HL-60/S4 (cell line): ENCODE results near the gene IL19.
"Not testable (repeated sequence)": the region's sequence is repeated elsewhere in the genome, so short reads cannot be mapped to it uniquely, and the experiment has no call there.

Experiments used
- in situ Hi-C: fragments of 300-500 bp; cut with MboI; formaldehyde crosslinking; loops from 2 replicates; pipeline ENCODE4 v1.14.3; 2022; ENCODE audit warnings: low sequenced_read_pairs

IL19 gene

GRCh38 chr1:206739411-206740076 is 31.0 kb upstream of the IL19 start:
- in situ Hi-C loops: loop anchor here (5.0 to 10.0 kb wide), 3 partner anchors 68 to 245 kb away; no protein-coding TSS in a partner anchor

- in situ Hi-C loops: no loop called here
Measured at GRCh38 chr1:206741142-206741701, 29.4 kb upstream of the IL19 start.

GRCh38 chr1:206742719-206743383 is 27.7 kb upstream of the IL19 start:
- in situ Hi-C loops: no loop called here

GRCh38 chr1:206744683-206745082 is 25.9 kb upstream of the IL19 start:
- in situ Hi-C loops: no loop called here

GRCh38 chr1:206745301-206745700 is 25.3 kb upstream of the IL19 start:
- in situ Hi-C loops: no loop called here

- in situ Hi-C loops: no loop called here
Measured at GRCh38 chr1:206748348-206749030, 22.1 kb upstream of the IL19 start.

GRCh38 chr1:206751891-206752290 is 18.7 kb upstream of the IL19 start:
- in situ Hi-C loops: no loop called here

GRCh38 chr1:206752481-206752880 is 18.1 kb upstream of the IL19 start:
- in situ Hi-C loops: no loop called here

- in situ Hi-C loops: no loop called here
Measured at GRCh38 chr1:206753141-206753540, 17.4 kb upstream of the IL19 start.

GRCh38 chr1:206754011-206754410 is 16.6 kb upstream of the IL19 start:
- in situ Hi-C loops: no loop called here

- in situ Hi-C loops: no loop called here
Measured at GRCh38 chr1:206757524-206758266, 12.9 kb upstream of the IL19 start.

- in situ Hi-C loops: no loop called here
Measured at GRCh38 chr1:206760590-206760989, 10.0 kb upstream of the IL19 start.

- in situ Hi-C loops: no loop called here
Measured at GRCh38 chr1:206761159-206761768, 9.3 kb upstream of the IL19 start.

GRCh38 chr1:206762741-206763364 is 7.7 kb upstream of the IL19 start:
- in situ Hi-C loops: not testable (repeated sequence)

GRCh38 chr1:206765771-206766170 is 4.8 kb upstream of the IL19 start:
- in situ Hi-C loops: not testable (repeated sequence)

- in situ Hi-C loops: no loop called here
Measured at GRCh38 chr1:206766251-206766856, 4.2 kb upstream of the IL19 start.

GRCh38 chr1:206768472-206769303 is 1.9 kb upstream of the IL19 start:
- in situ Hi-C loops: no loop called here

GRCh38 chr1:206769304-206769731 is 1.3 kb upstream of the IL19 start:
- in situ Hi-C loops: no loop called here

GRCh38 chr1:206771338-206771692 is 742 bp downstream of the IL19 start:
- in situ Hi-C loops: no loop called here
